DOHH2 (cell line): ENCODE data around the gene TGM2.

Experiments
- EZH2phosphoT487 ChIP-seq: fragments of 200-600 bp; sonication (generic); IDR thresholded peaks from 2 replicates; pipeline ENCODE4 v1.6.1; 2017; ENCODE audit warnings: borderline replicate concordance, mild to moderate bottlenecking, antibody characterized with exemption, low read length, moderate library complexity, mixed read lengths
- TF ChIP-seq, protein P1 (sequence below): fragments of 200-600 bp; sonication (generic); IDR thresholded peaks from one replicate; pipeline ENCODE4 v1.5.1; 2014; ENCODE audit warnings: antibody characterized with exemption, mild to moderate bottlenecking, low read depth, low read length; ENCODE audit not compliant: poor library complexity, severe bottlenecking

- TF ChIP-seq, protein P1, sequence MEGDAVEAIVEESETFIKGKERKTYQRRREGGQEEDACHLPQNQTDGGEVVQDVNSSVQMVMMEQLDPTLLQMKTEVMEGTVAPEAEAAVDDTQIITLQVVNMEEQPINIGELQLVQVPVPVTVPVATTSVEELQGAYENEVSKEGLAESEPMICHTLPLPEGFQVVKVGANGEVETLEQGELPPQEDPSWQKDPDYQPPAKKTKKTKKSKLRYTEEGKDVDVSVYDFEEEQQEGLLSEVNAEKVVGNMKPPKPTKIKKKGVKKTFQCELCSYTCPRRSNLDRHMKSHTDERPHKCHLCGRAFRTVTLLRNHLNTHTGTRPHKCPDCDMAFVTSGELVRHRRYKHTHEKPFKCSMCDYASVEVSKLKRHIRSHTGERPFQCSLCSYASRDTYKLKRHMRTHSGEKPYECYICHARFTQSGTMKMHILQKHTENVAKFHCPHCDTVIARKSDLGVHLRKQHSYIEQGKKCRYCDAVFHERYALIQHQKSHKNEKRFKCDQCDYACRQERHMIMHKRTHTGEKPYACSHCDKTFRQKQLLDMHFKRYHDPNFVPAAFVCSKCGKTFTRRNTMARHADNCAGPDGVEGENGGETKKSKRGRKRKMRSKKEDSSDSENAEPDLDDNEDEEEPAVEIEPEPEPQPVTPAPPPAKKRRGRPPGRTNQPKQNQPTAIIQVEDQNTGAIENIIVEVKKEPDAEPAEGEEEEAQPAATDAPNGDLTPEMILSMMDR: no peak
- no peak for TF ChIP-seq EZH2phosphoT487
These were observed 49.5 kb upstream of the TGM2 start for GRCh38 chr20:38214256-38215193.
